Panc1 (cell line): ENCODE measurements around the gene EPOP. TPM values are rescaled to one million over a fixed set of nuclear protein-coding genes. Genes with fewer than 3 reads are reported as not detected.

Experiments
- ATAC-seq: fragments of 200-7000 bp; cut with Tn5 transposase; 2 replicates; pipeline ENCODE4 v1.9.1; 2020; ENCODE audit warnings: mild to moderate bottlenecking, moderate library complexity
- BruUV-seq: library from RNA; stranded (reverse); fragments of 400-500 nt; replicated peaks from 2 replicates; lab custom pipeline; 2021; lab: Mats Ljungman, UMichigan
- CTCF ChIA-PET: fragments of 300-600 bp; sonication (Branson Sonifier 250); formaldehyde crosslinking; loops from one replicate; lab custom pipeline; 2022; ENCODE audit warnings: antibody characterized with exemption; lab: Charles Lee
- POLR2A ChIA-PET: fragments of 300-600 bp; sonication (Branson Sonifier 250); formaldehyde crosslinking; loops from one replicate; lab custom pipeline; 2022; ENCODE audit warnings: antibody characterized with exemption; lab: Charles Lee
- DNase-seq: peaks from one replicate; pipeline ENCODE4 v3.0.0-alpha.2; 2010; ENCODE audit warnings: low read depth, low spot score
- H3K27ac ChIP-seq: 2 replicates; pipeline ENCODE4 v1.5.1; 2011; ENCODE audit warnings: mild to moderate bottlenecking, low read length, inconsistent platforms
- H3K27me3 ChIP-seq: fragments of 200-500 bp; sonication (Bioruptor generic); 2 replicates; pipeline ENCODE4 v1.6.0; 2014; ENCODE audit warnings: low read length, inconsistent platforms; ENCODE audit not compliant: control insufficient read depth, insufficient read depth
- H3K36me3 ChIP-seq: fragments of 200-500 bp; sonication (Bioruptor generic); 2 replicates; pipeline ENCODE4 v1.5.1; 2014; ENCODE audit warnings: inconsistent platforms, mild to moderate bottlenecking, low read length, moderate library complexity; ENCODE audit not compliant: control insufficient read depth, insufficient read depth
- H3K4me1 ChIP-seq: 2 replicates; pipeline ENCODE4 v1.5.1; 2011; ENCODE audit warnings: inconsistent platforms, mild to moderate bottlenecking, low read length, moderate library complexity; ENCODE audit not compliant: control insufficient read depth, insufficient read depth
- H3K4me3 ChIP-seq, 2 experiments: 2 replicates each; pipeline ENCODE4 v1.5.1; 2011 to 2012; ENCODE audit warnings: low read depth in 2 of 2, low read length in 2 of 2, mild to moderate bottlenecking in 2 of 2, inconsistent platforms in 1 of 2, moderate library complexity in 1 of 2
- H3K9me3 ChIP-seq: fragments of 200-500 bp; sonication (Bioruptor generic); 2 replicates; pipeline ENCODE4 v1.5.1; 2014; ENCODE audit warnings: low read depth, mild to moderate bottlenecking, inconsistent platforms, low read length, moderate library complexity; ENCODE audit not compliant: control insufficient read depth, insufficient read depth
- CTCF ChIP-seq: fragments of 450-650 bp; IDR thresholded peaks from 2 replicates; pipeline ENCODE4 v1.5.1; 2017; ENCODE audit warnings: mild to moderate bottlenecking
- POLR2AphosphoS5 ChIP-seq: IDR thresholded peaks from 2 replicates; pipeline ENCODE4 v1.6.1; 2012; ENCODE audit warnings: mild to moderate bottlenecking, low read depth, low read length, moderate library complexity
- SIN3A ChIP-seq: IDR thresholded peaks from 2 replicates; pipeline ENCODE4 v1.6.1; 2012; ENCODE audit warnings: low read depth, mild to moderate bottlenecking, low read length, moderate library complexity, borderline replicate concordance; ENCODE audit not compliant: insufficient read depth
- TCF7L2 ChIP-seq: IDR thresholded peaks from 2 replicates; pipeline ENCODE4 v1.6.1; 2011; ENCODE audit warnings: mild to moderate bottlenecking, low read depth, low read length, inconsistent platforms
- in situ Hi-C: cut with HindIII; loops from 2 replicates; pipeline ENCODE4 v1.10.0; 2016; ENCODE audit warnings: low sequenced_read_pairs, low pct_unique_long_range_greater_than_20kb
- intact Hi-C: fragments of 100-400 bp; cut with micrococcal nuclease; formaldehyde crosslinking; loops from one replicate; pipeline ENCODE4 v1.10.0; 2022; ENCODE audit not compliant: unreplicated experiment
- total RNA-seq: library from RNA; stranded (reverse); gene quantifications from one replicate; pipeline ENCODE4 v1.2.1, GENCODE V29; 2021; ENCODE audit not compliant: unreplicated experiment
- TF ChIP-seq, protein P1 (sequence below), 2 experiments: IDR thresholded peaks; 2 replicates each; pipeline ENCODE4 v1.6.1; 2011 to 2012; ENCODE audit warnings: low read depth in 2 of 2, control low read depth in 1 of 2, low read length in 1 of 2, mild to moderate bottlenecking in 1 of 2, moderate library complexity in 1 of 2; ENCODE audit not compliant: insufficient read depth in 1 of 2

The EPOP gene
- total RNA-seq, 1 experiment from 2014 or later = 19.9 TPM

GRCh38 chr17:38720941-38721340, 46.2 kb upstream of the EPOP start:
- no TSS peak for BruUV-seq
- Histone ChIP-seq H3K36me3 (no peaks in the 10 kb centered on the region), H3K27ac (no peak overlapping the region), H3K27me3 (no peaks in the 10 kb centered on the region), H3K9me3 (no peaks in the 10 kb centered on the region), H3K4me1 (no peaks in the 10 kb centered on the region), H3K4me3 (no peak overlapping the region)
- in situ Hi-C loops = no loop called here
- POLR2A ChIA-PET = no interaction called here
- TF ChIP-seq SIN3A (no peak), CTCF (no peak), TCF7L2 (no peak), POLR2AphosphoS5 (no peak)
- TF ChIP-seq, protein P1, sequence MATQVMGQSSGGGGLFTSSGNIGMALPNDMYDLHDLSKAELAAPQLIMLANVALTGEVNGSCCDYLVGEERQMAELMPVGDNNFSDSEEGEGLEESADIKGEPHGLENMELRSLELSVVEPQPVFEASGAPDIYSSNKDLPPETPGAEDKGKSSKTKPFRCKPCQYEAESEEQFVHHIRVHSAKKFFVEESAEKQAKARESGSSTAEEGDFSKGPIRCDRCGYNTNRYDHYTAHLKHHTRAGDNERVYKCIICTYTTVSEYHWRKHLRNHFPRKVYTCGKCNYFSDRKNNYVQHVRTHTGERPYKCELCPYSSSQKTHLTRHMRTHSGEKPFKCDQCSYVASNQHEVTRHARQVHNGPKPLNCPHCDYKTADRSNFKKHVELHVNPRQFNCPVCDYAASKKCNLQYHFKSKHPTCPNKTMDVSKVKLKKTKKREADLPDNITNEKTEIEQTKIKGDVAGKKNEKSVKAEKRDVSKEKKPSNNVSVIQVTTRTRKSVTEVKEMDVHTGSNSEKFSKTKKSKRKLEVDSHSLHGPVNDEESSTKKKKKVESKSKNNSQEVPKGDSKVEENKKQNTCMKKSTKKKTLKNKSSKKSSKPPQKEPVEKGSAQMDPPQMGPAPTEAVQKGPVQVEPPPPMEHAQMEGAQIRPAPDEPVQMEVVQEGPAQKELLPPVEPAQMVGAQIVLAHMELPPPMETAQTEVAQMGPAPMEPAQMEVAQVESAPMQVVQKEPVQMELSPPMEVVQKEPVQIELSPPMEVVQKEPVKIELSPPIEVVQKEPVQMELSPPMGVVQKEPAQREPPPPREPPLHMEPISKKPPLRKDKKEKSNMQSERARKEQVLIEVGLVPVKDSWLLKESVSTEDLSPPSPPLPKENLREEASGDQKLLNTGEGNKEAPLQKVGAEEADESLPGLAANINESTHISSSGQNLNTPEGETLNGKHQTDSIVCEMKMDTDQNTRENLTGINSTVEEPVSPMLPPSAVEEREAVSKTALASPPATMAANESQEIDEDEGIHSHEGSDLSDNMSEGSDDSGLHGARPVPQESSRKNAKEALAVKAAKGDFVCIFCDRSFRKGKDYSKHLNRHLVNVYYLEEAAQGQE (IDR thresholded peaks at IDR 0.05; ENCODE audit: insufficient read depth in 1 of 2, low read depth in 2 of 2, low read length in 1 of 2) = no peak
- CTCF ChIA-PET = no interaction called here
- no peak for ATAC-seq
- intact Hi-C loops = no loop called here
- no peak for DNase-seq

GRCh38 chr17:38719943-38720641, 45.3 kb upstream of the EPOP start:
- no TSS peak for BruUV-seq
- no peak for DNase-seq
- ChIA-PET CTCF (no interaction called here), POLR2A (no interaction called here)
- TF ChIP-seq SIN3A = no peak
- TF ChIP-seq CTCF = no peak
- TF ChIP-seq POLR2AphosphoS5 = no peak
- no peak for TF ChIP-seq TCF7L2
- TF ChIP-seq, protein P1 (IDR thresholded peaks at IDR 0.05; ENCODE audit: insufficient read depth in 1 of 2, low read depth in 2 of 2, low read length in 1 of 2) = no peak
- Histone ChIP-seq H3K4me3 (no peak overlapping the region), H3K27me3 (no peaks in the 10 kb centered on the region), H3K27ac (no peak overlapping the region), H3K36me3 (no peaks in the 10 kb centered on the region), H3K4me1 (no peaks in the 10 kb centered on the region), H3K9me3 (no peaks in the 10 kb centered on the region)
- intact Hi-C loops (no loop called here), in situ Hi-C loops (no loop called here)
- ATAC-seq = no peak
